Gastrocnemius medialis (tissue), 4 donors: ENCODE data around the gene AMBP.

Experiments
- CTCF ChIP-seq, 5 experiments: fragments of 450-650 bp in 3 of 5; fragments of 200-600 bp in 2 of 5; sonication (generic) in 2 of 5; IDR thresholded peaks in 4 of 5; conservative IDR thresholded peaks in 1 of 5; 1 replicate in 4 of 5; 2 replicates in 1 of 5; pipeline ENCODE4 v1.5.1; 2016 to 2019; ENCODE audit warnings: antibody characterized with exemption in 5 of 5, mild to moderate bottlenecking in 3 of 5, moderate library complexity in 3 of 5
- POLR2A ChIP-seq, 2 donors: fragments of 450-650 bp; IDR thresholded peaks; one replicate each; pipeline ENCODE4 v1.6.1; 2017; ENCODE audit warnings: antibody characterized with exemption in 2 of 2, mild to moderate bottlenecking in 2 of 2, moderate library complexity in 2 of 2

DNA sequence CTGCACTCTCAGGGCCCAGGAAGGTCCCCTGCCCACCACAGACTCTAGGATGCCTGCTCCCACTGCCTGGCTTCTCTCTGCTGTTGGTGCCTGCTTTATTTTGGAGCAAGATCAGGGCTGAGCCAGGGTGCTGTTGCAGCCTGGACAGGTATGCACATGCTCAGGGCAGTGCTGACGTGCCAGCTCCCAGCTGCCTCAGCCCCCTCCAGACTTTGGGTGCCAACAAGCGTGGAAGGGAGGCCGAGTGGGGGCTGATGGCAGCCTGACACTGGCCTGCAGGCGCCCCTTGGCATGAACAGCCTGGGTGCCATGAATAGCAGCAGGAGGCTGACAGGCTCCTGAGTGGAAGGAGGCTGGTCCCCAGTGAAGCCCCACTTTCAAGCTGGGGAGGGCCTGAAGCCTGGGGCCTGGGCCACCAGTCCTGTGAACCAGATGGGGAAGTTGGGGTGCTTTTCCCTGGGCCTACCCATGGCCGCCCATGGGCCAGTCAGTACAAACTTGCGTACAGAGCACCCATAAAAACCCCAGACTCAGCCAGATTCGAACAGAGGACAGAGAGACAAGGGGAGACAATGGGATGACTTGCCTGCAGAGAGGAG is 6.8 kb downstream of the AMBP start:
- TF ChIP-seq CTCF (IDR thresholded peaks at IDR 0.05 in 4 of 5, conservative IDR thresholded peaks at IDR 0.05 in 1 of 5) (no peak), POLR2A (IDR thresholded peaks at IDR 0.05) (no peak)
